ENCODE measurements around the gene RBBP5.

- TF ChIP-seq CTCF (IDR thresholded peaks at IDR 0.05) (no peak), POLR2A (IDR thresholded peaks at IDR 0.05) (no peak)
These were observed 48.9 kb downstream of the RBBP5 start for GRCh38 chr1:205072881-205073280.
